Measurements from ENCODE around the gene NME5.
"Not testable (repeated sequence)": the region's sequence is repeated elsewhere in the genome, so short reads cannot be mapped to it uniquely, and the experiment has no call there.

Gene NME5, protein sequence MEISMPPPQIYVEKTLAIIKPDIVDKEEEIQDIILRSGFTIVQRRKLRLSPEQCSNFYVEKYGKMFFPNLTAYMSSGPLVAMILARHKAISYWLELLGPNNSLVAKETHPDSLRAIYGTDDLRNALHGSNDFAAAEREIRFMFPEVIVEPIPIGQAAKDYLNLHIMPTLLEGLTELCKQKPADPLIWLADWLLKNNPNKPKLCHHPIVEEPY

DNA sequence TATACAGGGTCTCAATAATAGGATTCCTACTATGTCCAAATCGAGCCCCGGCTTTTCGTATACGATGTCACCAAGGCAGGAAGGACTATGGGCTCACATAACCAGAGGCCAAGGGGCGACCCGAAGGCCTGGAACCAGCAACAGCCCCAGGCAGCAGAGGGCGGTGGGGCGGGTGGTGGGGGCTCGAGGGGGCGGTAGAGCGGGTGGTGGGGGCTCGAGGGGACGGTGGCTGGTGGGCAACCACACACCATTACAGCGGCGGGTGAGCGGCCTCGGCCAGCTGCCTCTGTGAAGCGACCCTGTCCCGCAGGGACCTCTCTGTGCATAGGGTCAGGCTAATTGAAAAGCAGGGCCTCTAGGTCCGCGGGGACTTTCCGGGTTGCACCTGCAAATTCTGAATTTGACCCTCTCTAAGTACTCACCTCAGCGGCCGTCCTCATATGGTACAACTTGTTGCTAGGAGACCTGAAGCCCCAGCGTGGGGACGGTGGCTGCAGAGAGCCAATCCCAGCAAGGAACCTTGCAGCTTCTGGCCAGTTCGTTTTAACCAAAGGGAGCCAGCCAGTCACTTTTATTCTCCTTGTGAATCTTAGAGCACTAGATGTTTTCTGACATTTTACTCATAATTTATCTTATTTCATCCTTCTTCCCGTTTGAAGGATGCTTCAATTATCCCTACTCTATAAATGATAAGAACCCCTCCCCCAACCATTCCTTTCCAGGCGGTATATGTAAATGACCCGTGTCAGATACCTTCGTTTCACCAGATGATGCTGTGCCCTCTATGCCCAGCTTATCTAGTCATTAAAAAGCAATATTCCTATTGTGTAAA lies at the start of gene NME5:
Gene NME5 (minus strand): TSS at position 480 of the 832 bp plus-strand sequence. CDS start 648 bp downstream, outside the sequence.
- peak; percentile 73 for DNase-seq

DNA sequence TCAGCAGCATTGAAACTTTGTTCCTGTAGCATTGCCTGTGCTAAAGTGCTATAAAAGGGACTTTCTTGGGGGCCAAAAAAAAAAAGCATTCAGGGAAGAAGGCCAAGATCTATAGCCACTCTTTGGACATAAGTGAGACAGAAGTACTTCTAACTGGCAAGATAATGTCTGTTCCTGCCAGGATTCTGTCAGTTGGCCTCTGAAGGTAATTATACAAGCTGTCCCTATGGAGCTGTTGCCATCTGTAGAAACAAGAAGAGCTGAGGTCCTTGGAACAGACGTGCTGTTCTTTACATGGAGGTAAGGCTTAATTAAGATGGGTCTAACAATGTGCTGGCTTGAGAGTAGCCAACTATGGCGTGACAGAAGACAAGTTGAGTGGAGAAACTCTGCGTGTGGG lies 49.4 kb upstream of the NME5 start:
- no peak for DNase-seq

DNA sequence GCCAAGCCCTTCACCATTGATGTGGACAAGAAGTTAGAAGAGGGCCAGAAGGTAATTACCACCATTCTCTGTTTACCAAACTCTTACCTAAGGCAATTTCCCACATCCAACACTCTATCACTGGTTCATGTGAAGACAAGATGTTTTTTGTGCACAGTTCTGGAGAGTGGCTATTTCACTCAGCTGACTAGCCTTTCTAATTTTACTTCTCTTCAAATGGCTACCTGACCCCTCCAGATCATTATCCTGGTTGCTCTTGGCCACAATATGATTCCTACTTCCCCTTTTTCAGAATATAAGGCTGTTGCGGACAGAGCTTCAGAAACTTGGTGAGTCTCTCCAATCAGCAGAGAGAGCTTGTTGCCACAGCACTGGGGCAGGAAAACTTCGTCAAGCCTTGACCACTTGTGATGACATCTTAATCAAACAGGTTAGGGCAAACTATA lies 46.8 kb upstream of the NME5 start:
- DNase-seq, result no peak

DNA sequence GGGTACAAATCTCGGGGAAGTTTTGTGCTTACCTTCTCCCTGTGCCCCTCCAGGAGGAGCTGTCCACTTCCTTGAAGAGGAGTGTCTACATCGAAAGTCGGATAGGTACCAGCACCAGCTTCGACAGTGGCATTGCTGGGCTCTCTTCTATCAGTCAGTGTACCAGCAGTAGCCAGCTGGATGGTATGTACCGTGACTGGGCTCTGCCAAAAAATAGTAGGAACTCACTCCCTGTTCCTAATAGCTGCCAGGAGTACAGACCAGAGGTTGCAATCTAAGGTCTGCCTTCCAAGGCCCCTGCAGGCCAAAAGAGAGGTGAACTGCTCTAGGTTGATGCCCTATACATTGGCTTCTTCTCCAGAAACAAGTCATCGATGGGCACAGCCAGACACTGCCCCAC lies 43.6 kb upstream of the NME5 start:
- no peak for DNase-seq

DNA sequence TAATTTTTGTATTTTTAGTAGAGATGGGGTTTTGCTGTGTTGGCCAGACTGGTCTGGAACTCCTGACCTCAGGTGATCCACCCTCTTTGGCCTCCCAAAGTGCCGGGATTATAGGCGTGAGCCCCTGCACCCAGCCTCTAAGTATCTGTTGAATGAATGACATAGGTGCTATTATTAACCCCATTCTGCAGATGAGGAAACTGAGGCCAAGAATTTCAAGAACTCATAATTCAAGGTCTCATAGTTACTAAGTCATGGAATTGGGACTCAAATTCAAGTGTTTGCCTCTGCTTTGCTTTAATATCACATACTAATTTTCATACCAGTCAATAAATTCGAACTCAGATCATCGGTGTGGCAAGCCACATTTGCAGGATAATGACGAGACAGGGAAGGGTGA lies 41.6 kb upstream of the NME5 start:
- no peak for DNase-seq

DNA sequence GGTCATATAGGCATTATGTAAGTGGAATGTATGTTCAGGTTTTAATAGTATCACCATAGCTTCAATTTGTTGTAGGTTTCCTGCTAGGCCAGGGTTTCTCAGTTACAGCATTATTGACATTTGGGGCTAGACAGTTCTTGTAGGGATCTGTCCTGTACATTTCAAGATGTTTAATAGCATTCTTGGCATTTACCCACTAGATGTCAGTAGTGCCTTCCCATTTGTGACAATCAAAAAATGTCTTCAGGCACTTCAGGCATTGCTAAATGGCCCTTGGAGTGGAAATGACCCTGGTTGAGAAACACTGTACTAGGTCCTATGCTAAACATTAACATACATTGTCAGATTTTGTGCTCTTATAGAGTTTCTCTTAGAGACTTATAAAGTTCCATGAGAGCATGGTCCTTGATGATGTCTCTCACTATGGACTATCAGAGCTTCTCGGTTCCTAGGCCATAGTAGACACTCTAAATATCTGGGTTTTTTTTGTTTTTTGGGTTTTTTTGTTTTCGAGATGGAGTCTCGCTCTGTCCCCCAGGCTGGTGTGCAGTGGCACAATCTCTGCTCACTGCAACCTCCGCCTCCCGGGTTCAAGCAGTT lies 41.1 kb upstream of the NME5 start:
- peak; percentile 6 for DNase-seq

DNA sequence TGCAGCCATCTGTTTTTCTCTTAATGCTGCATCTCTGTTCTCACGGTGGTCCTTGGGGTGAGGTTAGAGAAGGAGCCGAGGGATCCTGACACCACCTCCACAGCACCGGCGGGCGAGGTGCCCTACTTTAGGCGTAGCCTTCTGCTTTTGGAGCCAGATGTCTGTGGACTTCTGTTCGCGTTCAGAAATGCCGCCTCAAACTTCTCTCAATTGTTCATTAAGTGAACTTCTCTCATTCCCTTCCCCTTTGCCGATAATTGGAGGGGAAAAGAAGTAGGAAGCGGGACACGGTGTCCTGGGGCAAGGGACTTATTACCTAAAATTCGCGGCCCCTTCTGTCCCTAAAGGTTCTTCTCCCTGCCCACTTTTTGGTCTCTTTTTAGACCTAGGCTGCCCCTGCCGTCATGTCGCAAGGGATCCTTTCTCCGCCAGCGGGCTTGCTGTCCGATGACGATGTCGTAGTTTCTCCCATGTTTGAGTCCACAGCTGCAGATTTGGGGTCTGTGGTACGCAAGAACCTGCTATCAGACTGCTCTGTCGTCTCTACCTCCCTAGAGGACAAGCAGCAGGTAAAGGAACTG lies 40.1 kb upstream of the NME5 start:
- no peak for DNase-seq

DNA sequence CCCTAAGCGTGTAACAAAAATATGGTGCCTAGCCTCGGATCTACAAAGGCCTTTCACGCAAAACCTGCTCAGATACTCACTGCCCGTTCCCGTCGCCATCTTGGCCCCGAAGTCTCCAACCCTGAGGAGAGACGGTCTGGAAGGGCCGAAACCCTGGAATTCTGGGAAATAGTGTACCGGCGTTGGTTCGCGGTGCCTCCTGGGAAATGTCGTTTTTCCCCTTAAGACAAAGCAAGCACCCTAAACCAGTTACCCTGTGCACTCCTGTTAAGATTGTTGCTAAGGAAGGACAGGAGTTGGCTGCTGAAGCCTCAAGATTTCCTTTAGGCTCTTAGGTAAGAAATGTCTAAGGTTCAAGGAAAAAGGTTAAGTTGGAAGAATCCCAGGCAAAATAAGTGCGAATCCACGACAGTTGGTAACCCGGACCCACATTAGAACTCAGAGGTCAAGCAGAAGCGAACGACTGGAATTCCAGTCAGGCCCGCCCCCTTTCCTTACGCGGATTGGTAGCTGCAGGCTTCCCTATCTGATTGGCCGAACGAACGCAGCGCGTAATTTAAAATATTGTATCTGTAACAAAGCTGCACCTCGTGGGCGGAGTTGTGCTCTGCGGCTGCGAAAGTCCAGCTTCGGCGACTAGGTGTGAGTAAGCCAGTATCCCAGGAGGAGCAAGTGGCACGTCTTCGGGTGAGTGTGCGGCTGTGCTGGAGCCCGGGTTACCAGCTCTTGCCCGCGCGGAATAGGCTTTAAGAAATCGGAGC lies 39.5 kb upstream of the NME5 start, which contains the start of the genes BRD8 and KIF20A:
Gene BRD8 (minus strand): TSS at position 115 of the 761 bp plus-strand sequence. CDS start 16 bp downstream, at position 99.
Gene KIF20A (plus strand): TSS at position 597 of the 761 bp plus-strand sequence. CDS start 569 bp downstream, outside the sequence.
- peak; percentile 98 for DNase-seq

DNA sequence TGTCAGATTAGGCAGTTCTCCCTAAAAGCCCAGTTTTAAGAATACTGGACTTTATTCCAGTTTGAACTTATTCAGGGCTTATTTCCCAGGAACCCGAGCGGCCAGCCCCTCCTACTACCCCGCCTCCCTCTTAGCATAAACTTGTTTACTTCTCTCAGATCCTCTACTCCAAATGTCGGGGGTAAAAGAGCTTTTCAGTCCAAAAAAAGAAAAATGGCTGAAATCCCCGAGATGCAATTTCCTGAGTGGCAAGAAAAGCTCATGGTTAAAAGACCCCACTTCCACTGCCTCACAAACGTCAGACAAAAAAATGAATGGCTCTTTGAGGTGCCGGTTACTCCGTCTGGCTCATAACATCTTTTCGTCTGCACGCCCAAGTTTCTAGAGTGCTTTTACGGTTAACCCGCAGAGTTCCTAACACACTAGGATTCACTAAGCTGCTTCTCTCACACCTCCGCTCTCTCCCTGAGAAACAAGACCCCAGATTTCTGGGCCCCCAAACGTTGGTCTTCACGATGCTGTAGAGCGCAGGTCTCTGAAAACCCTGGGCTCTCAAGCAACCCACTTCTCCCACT lies 38.8 kb upstream of the NME5 start:
- DNase-seq, result peak; percentile 7

DNA sequence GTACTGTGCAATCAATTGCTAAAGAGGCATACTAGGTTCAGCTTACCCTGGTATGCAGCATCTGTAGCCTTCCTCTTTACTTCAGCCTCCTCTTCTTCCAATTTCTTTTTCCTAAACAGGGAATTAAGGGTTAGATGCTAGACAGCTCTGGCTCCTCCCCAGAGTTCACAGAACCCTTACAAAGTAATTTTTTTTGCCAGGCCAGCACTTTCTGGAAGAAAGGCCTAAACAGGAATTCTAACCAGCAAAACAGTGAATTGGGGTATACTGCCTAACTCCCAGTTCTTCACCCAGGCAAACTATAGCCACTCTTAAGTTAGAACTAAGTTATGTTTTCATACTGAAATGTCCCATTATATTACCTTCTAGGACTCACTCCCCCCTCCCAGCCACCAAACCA lies 31.1 kb upstream of the NME5 start:
- DNase-seq, result no peak

DNA sequence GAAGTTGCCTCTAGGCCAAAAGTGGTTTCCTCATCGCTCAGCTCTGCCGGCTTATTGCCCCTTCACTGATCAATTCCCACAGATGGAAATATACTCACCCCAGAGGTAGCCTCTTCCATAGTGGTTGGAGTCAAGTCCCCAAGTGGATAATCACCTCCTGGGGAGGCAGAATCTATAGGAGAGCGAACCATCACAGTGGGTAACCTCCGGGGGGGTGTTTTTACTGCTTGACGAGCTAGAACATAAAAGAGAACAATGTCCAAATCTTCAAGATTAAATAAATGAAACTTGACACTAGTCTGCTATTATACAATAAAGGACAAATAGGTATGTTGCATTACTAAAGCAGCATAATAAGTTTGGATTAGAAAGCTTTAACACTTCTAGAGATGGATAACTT lies 29.9 kb upstream of the NME5 start:
- no peak for DNase-seq

DNA sequence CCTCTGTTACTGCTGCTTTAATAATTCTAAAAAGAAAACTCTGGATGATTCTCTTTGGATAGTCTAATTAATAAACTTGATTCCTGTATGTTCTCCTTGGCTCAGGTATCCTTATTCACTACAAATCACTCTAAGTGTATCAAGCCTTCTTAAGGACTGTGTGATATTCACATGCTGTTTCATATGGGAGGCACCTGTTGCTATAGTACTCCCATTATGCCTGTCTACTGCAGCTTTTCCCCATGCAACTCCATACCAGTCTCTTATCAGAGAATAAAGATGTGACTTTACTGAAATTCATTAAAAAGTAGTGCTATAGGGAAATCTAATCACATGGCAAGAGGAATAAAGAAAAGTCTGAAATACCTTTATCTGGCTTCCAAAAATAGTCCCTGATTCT lies 24.5 kb upstream of the NME5 start:
- no peak for DNase-seq

DNA sequence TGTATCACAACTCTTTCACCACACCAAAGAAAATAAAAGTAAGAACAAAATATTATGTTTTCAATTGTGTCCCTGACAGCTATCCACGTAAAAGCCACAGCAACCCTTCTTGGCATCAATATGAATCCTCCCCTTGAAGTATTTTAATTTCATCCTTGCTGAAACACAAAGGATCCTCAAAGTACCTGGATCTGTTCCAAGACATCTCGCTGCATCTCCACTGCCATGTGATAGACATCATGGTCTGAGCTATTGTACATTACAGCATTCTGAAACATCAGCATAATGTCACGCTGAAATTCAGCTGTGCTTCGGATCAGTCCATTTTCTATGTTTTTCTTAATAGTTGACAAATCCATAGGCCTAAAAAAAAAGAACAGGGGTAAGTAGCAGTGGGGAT lies 21.5 kb upstream of the NME5 start:
- no peak for DNase-seq

DNA sequence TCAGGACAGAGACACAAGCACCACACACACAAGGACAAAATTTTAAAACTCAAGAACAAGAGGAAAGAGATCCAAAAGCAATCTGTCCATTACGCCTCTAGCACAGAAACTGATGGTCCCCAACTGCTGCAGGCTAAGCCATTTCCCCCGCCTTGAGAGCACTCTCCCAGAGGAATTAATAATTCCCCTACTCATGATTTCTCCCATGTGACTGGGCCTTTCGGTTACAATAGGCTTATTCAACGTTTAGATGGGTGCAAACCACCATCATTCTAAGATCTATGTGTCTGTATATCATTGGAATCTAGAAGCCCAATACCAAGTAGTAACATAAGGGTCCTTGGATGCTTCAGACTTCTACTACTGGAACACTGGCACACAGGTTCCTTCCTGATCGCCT lies 20.4 kb upstream of the NME5 start:
- no peak for DNase-seq

DNA sequence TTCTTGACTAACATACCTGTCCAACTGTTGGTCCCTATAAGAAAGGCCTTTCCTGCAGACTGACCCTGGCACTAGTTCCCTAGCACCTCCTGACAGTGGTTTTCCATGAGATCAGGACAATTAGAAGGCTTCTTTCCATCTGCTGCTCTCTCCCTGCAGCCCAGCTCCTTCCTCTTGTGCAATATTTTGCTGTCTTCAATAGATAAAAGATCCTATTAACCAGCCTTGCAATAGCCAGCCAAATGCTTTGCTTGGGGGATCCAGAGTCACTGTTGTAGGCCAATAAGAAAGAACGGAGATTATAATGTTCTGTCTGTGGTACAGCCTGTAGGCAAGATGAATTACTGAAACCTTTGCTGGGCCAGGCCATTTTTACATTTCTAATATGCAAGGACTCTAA lies 18.4 kb upstream of the NME5 start:
- no peak for DNase-seq

DNA sequence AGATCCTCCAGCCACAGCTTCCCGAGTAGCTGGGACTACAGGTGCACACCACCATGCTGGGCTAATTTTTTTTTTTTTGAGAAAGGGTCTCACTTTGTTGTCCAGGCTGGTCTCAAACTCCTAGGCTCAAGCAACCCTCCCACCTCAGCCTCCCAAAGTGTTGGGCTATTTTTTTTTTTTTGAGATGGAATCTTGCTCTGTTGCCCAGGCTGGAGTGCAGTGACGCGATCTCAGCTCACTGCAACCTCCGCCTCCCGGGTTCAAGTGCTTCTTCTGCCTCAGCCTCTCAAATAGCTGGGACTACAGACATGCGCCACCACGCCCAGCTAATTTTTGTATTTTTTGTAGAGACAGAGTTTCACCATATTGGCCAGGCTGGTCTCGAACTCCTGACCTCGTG lies 16.7 kb upstream of the NME5 start:
- DNase-seq, result not testable (repeated sequence)

DNA sequence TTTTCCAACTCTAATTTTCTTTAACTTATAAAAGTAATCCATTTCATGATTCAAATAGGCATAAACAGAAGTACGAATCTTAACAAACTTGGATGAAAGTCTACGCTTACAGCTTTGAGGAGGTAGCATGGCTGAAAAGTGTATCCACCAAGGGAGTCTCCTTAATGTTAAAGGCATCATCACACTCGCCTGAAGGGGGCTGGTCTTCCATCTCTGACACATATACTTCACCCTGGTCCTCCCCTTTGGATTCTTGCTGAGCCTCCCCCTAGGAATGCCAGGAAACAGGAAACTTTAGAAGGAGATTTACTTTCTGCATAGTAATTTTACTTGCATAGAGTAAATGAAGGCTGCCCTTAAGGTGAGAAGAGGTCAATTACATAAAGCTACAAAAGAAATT lies 10.3 kb upstream of the NME5 start:
- no peak for DNase-seq

DNA sequence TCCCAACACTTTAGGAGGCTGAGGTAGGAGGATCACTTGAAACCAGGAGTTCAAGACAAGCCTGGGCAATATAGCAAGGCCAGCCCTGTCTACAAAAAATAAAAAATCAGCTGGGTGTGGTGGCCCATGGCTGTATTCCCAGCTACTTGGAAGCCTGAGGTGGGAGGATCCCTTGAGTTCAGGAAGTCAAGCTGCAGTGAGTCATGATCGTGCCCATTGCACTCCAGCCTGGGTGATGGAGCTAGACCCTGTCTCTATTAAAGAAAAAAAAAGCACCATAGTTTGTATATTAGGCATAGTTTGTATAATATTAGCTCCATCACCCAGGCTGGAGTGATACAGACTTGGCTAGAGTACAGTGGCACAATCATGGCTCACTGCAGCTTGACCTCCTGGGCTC lies 9.6 kb upstream of the NME5 start:
- DNase-seq, result no peak

DNA sequence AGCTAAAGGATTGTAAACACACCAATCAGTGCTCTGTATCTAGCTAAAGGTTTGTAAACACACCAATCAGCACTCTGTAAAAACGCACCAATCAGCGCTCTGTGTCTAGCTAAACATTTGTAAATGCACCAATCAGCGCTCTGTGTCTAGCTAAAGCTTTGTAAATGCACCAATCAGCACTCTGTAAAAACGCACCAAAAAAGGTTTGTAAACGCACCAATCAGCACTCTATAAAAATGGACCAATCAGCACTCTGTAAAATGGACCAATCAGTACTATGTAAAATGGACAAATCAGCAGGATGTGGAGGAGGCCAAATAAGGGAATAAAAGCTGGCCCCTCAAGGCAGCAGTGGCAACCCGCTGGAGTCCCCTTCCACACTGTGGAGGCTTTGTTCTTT lies 4.3 kb upstream of the NME5 start:
- DNase-seq, result not testable (repeated sequence)

DNA sequence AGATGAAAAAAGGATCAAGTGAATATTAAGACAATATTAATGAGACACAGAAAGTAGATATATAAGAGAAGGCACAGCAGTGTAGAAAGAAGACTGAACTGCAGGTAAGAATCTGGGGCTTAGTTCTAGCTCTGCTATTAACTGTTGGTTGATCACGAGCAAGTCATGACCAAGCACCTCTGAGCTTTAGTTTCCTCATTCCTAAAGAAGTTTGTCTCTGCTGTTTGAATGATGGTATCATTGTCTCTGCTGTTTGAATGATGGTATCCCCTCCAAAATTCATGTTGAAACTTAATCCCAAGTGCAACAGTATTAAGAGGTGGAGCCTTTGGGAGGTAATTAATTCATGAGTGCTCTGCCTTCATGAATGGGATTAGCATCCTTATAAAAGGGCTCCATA lies 2.5 kb upstream of the NME5 start:
- no peak for DNase-seq

DNA sequence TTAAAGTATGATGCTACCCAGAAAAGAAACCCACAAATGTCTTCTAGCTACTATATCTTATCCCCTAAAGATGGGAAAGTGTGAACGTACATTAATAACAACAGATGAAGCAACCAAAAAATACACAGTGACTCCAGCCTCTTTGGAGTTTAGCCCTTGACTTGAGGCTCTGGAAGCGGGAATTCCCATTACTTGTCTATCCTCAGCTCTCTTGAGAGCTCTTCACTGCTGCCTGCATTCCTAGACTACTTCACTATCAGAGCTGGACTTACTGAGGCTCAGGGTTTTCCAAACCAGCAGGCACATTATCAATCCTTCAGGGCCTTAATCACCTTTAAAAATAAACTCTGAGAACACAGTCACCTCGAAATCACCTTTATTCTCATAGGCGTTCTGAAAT lies 1.0 kb upstream of the NME5 start:
- no peak for DNase-seq

DNA sequence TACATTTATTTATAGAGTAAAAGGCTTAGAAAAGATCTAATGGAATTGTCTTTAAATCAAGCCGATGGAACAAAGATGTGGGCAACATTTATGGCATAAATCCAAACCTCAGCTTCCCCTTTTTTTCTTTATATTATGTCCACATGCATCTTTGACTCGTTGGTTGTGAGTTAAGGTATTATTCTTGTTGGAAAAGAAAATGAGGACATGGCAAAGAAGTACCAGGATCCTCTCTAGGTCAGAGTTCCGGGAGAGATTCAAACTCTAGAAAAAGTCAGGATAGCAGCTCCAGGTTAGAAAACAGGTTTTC lies 508 bp upstream of the NME5 start:
- no peak for DNase-seq

DNA sequence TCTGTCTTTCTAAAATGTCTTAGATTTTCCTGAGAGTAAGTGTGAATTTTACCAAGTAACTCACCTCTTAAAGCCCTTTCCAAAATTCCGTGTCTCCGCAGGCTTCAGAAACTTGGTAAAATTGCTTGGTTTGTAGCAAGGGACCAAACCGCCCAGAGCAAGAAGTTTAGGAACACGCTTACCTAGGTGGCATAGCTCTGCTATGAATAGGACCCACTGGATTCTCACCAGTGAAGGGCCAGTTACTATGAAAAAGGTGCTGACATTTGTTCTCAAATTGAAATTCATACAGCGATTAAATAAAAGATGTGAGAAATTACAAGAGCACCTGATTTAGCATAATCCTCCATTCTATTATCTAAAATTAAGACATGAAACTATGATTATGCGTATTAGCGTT lies 6.7 kb downstream of the NME5 start:
- DNase-seq, result no peak

Measured in SHP77 treated with DMSO at 0.1 percent for 48 hours (cell line).